ENCODE results near the gene ZNF771.
"Not testable (repeated sequence)": the region's sequence is repeated elsewhere in the genome, so short reads cannot be mapped to it uniquely, and the experiment has no call there.

The ZNF771 gene

DNA sequence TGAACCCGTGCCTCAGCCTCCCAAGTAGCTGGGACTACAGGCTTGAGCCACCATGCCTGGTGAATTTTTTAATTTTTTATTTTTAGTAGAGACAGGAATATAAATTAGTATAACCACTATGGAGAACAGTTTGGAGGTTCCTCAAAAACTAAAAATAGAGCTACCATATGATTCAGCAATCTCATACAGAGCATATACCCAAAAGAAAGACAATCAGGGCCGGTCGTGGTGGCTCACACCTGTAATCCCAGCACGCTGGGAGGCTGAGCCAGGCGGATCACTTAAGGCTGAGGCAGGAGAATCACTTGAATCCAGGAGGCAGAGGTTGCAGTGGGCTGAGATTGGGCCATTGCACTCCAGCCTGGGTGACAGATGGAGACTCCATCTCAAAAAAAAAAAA lies 54.0 kb downstream of the ZNF771 start:
- DNase-seq (ENCODE audit: low spot score): not testable (repeated sequence)

GRCh38 chr16:30464078-30464477 lies 56.7 kb downstream of the ZNF771 start:
- DNase-seq (ENCODE audit: low spot score): no peak

Small RNA genes lying within 50 kb of the gene (small RNA-seq; reads per million reads assigned to genes)
- gene RF00019 (0 reads per million in 2 experiments), gene RF00406 (1.6 to 1.8 reads per million in 2 experiments)
